A549 (cell line): ENCODE results near the gene LMAN1. TPM values are rescaled to one million over a fixed set of nuclear protein-coding genes. Genes with fewer than 3 reads are reported as not detected.

Experiments
- ATAC-seq, 2 experiments: fragments of 200-7000 bp in 1 of 2; fragments of >200 bp in 1 of 2; cut with Nextera tagmentation in 1 of 2; cut with Tn5 transposase in 1 of 2; 3 replicates each; pipeline versions ENCODE4 v1.8.0 to v1.9.1; 2018 to 2020; ENCODE audit warnings: mild to moderate bottlenecking in 1 of 2, moderate library complexity in 1 of 2
- CTCF ChIA-PET: fragments of 300-600 bp; sonication (Branson Sonifier 250); formaldehyde crosslinking; extraction: SDS; loops from one replicate; lab custom pipeline; 2021; ENCODE audit warnings: antibody characterized with exemption, inconsistent platforms; lab: Yijun Ruan, JAX
- POLR2A ChIA-PET: fragments of 350-600 bp; formaldehyde crosslinking; extraction: SDS; loops from one replicate; lab custom pipeline; 2021; ENCODE audit warnings: antibody characterized with exemption, inconsistent platforms; lab: Yijun Ruan, JAX
- DNase-seq, 2 experiments: peaks; one replicate each; pipeline versions ENCODE4 v3.0.0 to v3.0.0-alpha.2; 2011 to 2016; ENCODE audit warnings: low read depth in 1 of 2, low spot score in 1 of 2
- FAIRE-seq: peaks from 2 replicates; lab custom pipeline; 2011; peaks lifted over from hg19 to GRCh38; lab: Jason Lieb, UNC
- H3K27ac ChIP-seq, 2 experiments: fragments of >200 bp; sonication (Bioruptor Twin); formaldehyde crosslinking; 3 replicates each; pipeline ENCODE4 v1.5.1; 2016 to 2017
- H3K4me1 ChIP-seq: fragments of >200 bp; sonication (Bioruptor Twin); formaldehyde crosslinking; 3 replicates; pipeline ENCODE4 v1.6.1; 2016
- H3K4me2 ChIP-seq: fragments of >200 bp; sonication (Bioruptor Twin); formaldehyde crosslinking; 3 replicates; pipeline ENCODE4 v1.6.1; 2016
- H3K4me3 ChIP-seq: fragments of >200 bp; sonication (Bioruptor Twin); formaldehyde crosslinking; 3 replicates; pipeline ENCODE4 v1.5.1; 2016
- H3K9me3 ChIP-seq: fragments of >200 bp; sonication (Bioruptor Twin); formaldehyde crosslinking; 3 replicates; pipeline ENCODE4 v1.6.1; 2016
- BHLHE40 ChIP-seq: IDR thresholded peaks from 2 replicates; pipeline ENCODE4 v1.6.1; 2012; ENCODE audit warnings: low read depth, low read length, inconsistent platforms
- CBX2 ChIP-seq: fragments of 200-600 bp; sonication (generic); IDR thresholded peaks from 2 replicates; pipeline ENCODE4 v1.6.1; 2016; ENCODE audit warnings: low read depth, mild to moderate bottlenecking, borderline replicate concordance
- CBX8 ChIP-seq: fragments of 200-600 bp; sonication (generic); IDR thresholded peaks from 2 replicates; pipeline ENCODE4 v1.6.1; 2016
- CHD2 ChIP-seq: fragments of 150-350 bp; IDR thresholded peaks from 2 replicates; pipeline ENCODE4 v1.6.1; 2014; ENCODE audit warnings: low read length; ENCODE audit not compliant: partially characterized antibody
- EHF ChIP-seq: fragments of 250-450 bp; sonication (Bioruptor Pico); IDR thresholded peaks from 2 replicates; pipeline ENCODE4 v1.5.0; 2020; ENCODE audit warnings: mild to moderate bottlenecking
- EP300 ChIP-seq, 2 experiments: fragments of >200 bp; sonication (Bioruptor Twin); formaldehyde crosslinking; IDR thresholded peaks; 2 replicates in 1 of 2; 3 replicates in 1 of 2; pipeline ENCODE4 v1.6.1; 2016 to 2017
- FOSB ChIP-seq: fragments of 250-450 bp; sonication (Bioruptor Pico); IDR thresholded peaks from 2 replicates; pipeline ENCODE4 v1.5.0; 2020; ENCODE audit warnings: mild to moderate bottlenecking, moderate library complexity
- FOXS1 ChIP-seq: fragments of 250-450 bp; sonication (Bioruptor Pico); IDR thresholded peaks from 2 replicates; pipeline ENCODE4 v1.5.0; 2020; ENCODE audit warnings: mild to moderate bottlenecking, moderate library complexity
- GATA3 ChIP-seq: IDR thresholded peaks from 2 replicates; pipeline ENCODE4 v1.6.1; 2012; ENCODE audit warnings: borderline replicate concordance
- HEYL ChIP-seq: fragments of 250-450 bp; sonication (Bioruptor Pico); IDR thresholded peaks from 2 replicates; pipeline ENCODE4 v1.8.0; 2021; ENCODE audit warnings: mild to moderate bottlenecking, moderate library complexity
- MYC ChIP-seq: IDR thresholded peaks from 2 replicates; pipeline ENCODE4 v1.6.1; 2012; ENCODE audit warnings: mild to moderate bottlenecking, inconsistent platforms, low read length, improper control_type of control experiment, borderline replicate concordance
- NFE2L2 ChIP-seq: fragments of 150-350 bp; conservative IDR thresholded peaks from 2 replicates; pipeline ENCODE4 v1.6.1; 2014; ENCODE audit warnings: low read length
- RFX5 ChIP-seq: fragments of 450-650 bp; IDR thresholded peaks from 2 replicates; pipeline ENCODE4 v1.7.1; 2014; ENCODE audit warnings: antibody characterized with exemption, mild to moderate bottlenecking, moderate library complexity
- SREBF2 ChIP-seq: fragments of 450-650 bp; IDR thresholded peaks from 2 replicates; pipeline ENCODE4 v1.6.1; 2014; ENCODE audit warnings: mild to moderate bottlenecking, moderate library complexity
- TFCP2L1 ChIP-seq: fragments of 250-450 bp; sonication (Bioruptor Pico); IDR thresholded peaks from 2 replicates; pipeline ENCODE4 v1.5.0; 2021; ENCODE audit warnings: mild to moderate bottlenecking
- ZC3H11A ChIP-seq: fragments of 450-650 bp; IDR thresholded peaks from 2 replicates; pipeline ENCODE4 v1.6.1; 2014; ENCODE audit warnings: antibody characterized with exemption, mild to moderate bottlenecking
- ZFP36 ChIP-seq: fragments of 450-650 bp; IDR thresholded peaks from 2 replicates; pipeline ENCODE4 v1.6.1; 2014; ENCODE audit warnings: borderline replicate concordance; ENCODE audit not compliant: partially characterized antibody
- WGBS: methylation state at CpG from one replicate; pipeline ENCODE4 v1.1.6; 2017; ENCODE audit errors: missing lambda C conversion rate; 5-methylcytosine and 5-hydroxymethylcytosine counted together
- polyA plus RNA-seq, 4 experiments: library from polyadenylated mRNA; depleted of rRNA in 3 of 4; stranded (reverse); fragments of >200 nt; fragmentation: RNase III in 1 of 4; extraction: RNeasy Plus Mini Kit Qiagen cat#74134 plus additional on column Dnase treatment in 1 of 4; gene quantifications; 2 replicates in 3 of 4; 3 replicates in 1 of 4; pipeline ENCODE4 v1.2.3, GENCODE V29; 2011 to 2017
- TF ChIP-seq, protein P1 (sequence below): IDR thresholded peaks from 2 replicates; pipeline ENCODE4 v1.6.1; 2012; ENCODE audit warnings: low read depth, borderline replicate concordance
- TF ChIP-seq, protein P2 (sequence below): fragments of 200-600 bp; sonication (generic); IDR thresholded peaks from 2 replicates; pipeline ENCODE4 v1.6.1; 2016; ENCODE audit warnings: antibody characterized with exemption, mild to moderate bottlenecking, moderate library complexity
- TF ChIP-seq, protein P3 (sequence below): fragments of >200 bp; sonication (Bioruptor Twin); formaldehyde crosslinking; IDR thresholded peaks from 2 replicates; pipeline ENCODE4 v1.6.1; 2016
- TF ChIP-seq, protein P4 (sequence below): fragments of 250-450 bp; sonication (Bioruptor Pico); IDR thresholded peaks from 2 replicates; pipeline ENCODE4 v1.5.0; 2021; ENCODE audit warnings: mild to moderate bottlenecking, moderate library complexity, borderline replicate concordance
- TF ChIP-seq, protein P5 (sequence below): IDR thresholded peaks from 2 replicates; pipeline ENCODE4 v1.6.1; 2012

Gene LMAN1
- polyA plus RNA-seq, 2 of the 4 experiments (the other 2 are of a cell fraction), result 56.2 to 94.0 TPM

DNA sequence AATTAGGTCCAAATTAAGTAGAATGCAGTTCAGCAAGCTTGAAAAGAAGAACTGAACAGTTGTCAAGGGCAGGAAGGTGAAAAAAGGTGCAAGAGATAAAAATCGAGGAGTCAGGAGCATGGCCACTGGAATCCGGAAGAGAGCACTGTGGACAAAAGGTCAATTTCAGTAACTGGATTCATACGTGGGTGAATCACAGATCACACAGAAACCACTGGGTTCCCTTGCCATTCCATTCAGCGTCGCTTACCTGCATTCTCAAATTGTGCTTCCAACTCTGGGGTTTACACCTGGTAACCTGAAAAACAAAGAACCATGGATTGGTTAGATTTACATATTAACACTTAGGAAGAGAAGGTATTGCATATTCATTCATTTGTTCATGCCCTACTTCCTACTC is 21.6 kb upstream of the LMAN1 start:
- H3K4me3 ChIP-seq, result no peak overlapping the region
- TF ChIP-seq MYC, result no peak
- TF ChIP-seq, protein P1, sequence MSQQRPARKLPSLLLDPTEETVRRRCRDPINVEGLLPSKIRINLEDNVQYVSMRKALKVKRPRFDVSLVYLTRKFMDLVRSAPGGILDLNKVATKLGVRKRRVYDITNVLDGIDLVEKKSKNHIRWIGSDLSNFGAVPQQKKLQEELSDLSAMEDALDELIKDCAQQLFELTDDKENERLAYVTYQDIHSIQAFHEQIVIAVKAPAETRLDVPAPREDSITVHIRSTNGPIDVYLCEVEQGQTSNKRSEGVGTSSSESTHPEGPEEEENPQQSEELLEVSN, result no peak
- no peak for TF ChIP-seq EP300 (IDR thresholded peaks at IDR 0.05)
- WGBS, result 50% methylated on average over 5 of the region's 5 CpGs
- POLR2A ChIA-PET, result no interaction called here
- CTCF ChIA-PET, result interaction anchor here (1.5 kb wide), 1 partner anchor 22 kb away, joined by 9 read pairs; no protein-coding TSS in a partner anchor
- H3K4me1 ChIP-seq, result no peaks in the 10 kb centered on the region
- no peak for FAIRE-seq
- no peak overlapping the region for H3K4me2 ChIP-seq
- no peak for DNase-seq
- ATAC-seq, result no peak
- H3K9me3 ChIP-seq, result no peaks in the 10 kb centered on the region
- no peak overlapping the region for H3K27ac ChIP-seq

DNA sequence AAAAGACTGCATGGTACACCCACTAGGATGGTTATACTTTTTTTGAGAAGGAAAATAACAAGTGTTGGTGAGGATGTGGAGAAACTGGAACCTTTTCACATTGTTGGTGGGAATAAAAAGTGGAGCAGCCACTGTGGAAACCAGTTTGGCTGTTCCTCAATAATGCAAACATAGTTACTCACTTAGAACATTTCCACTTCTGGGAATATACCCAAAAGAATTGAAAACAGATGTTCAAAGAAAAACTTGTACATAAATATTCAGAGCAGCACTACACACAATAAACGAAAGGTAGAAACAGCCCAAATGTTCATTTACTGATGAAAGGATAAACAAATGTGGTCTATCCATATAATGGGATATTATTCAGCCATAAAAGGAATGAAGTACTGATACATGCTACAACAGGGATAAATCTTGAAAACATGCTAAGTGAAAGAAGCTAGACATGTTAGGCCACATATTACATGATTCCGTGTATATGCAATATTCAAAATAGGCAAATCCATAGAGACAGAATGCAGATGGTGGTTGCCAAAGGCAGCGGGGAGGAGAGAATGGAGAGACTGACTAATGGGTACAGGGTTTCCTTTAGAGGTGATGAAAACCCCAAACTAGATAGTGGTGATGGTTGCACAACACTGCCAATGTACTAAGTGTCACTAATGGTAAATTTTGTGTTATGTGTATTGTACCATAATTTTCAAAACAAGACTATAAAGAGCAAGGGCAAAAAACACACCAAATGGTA is 20.9 kb upstream of the LMAN1 start:
- ATAC-seq, result no peak
- Histone ChIP-seq H3K4me3 (no peak overlapping the region), H3K27ac (no peak overlapping the region), H3K4me1 (no peaks in the 10 kb centered on the region), H3K9me3 (no peaks in the 10 kb centered on the region), H3K4me2 (no peak overlapping the region)
- CTCF ChIA-PET, result interaction anchor here (1.5 to 1.7 kb wide), 2 partner anchors 22 to 111 kb away, joined by 3 to 9 read pairs; no protein-coding TSS in a partner anchor
- no peak for DNase-seq
- TF ChIP-seq EP300 (IDR thresholded peaks at IDR 0.05) (no peak), HEYL (CRISPR knock-in tag) (no peak), CHD2 (no peak), BHLHE40 (no peak)
- TF ChIP-seq, protein P2, sequence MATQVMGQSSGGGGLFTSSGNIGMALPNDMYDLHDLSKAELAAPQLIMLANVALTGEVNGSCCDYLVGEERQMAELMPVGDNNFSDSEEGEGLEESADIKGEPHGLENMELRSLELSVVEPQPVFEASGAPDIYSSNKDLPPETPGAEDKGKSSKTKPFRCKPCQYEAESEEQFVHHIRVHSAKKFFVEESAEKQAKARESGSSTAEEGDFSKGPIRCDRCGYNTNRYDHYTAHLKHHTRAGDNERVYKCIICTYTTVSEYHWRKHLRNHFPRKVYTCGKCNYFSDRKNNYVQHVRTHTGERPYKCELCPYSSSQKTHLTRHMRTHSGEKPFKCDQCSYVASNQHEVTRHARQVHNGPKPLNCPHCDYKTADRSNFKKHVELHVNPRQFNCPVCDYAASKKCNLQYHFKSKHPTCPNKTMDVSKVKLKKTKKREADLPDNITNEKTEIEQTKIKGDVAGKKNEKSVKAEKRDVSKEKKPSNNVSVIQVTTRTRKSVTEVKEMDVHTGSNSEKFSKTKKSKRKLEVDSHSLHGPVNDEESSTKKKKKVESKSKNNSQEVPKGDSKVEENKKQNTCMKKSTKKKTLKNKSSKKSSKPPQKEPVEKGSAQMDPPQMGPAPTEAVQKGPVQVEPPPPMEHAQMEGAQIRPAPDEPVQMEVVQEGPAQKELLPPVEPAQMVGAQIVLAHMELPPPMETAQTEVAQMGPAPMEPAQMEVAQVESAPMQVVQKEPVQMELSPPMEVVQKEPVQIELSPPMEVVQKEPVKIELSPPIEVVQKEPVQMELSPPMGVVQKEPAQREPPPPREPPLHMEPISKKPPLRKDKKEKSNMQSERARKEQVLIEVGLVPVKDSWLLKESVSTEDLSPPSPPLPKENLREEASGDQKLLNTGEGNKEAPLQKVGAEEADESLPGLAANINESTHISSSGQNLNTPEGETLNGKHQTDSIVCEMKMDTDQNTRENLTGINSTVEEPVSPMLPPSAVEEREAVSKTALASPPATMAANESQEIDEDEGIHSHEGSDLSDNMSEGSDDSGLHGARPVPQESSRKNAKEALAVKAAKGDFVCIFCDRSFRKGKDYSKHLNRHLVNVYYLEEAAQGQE, result no peak
- TF ChIP-seq, protein P3, sequence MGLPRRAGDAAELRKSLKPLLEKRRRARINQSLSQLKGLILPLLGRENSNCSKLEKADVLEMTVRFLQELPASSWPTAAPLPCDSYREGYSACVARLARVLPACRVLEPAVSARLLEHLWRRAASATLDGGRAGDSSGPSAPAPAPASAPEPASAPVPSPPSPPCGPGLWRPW, result no peak
- TF ChIP-seq, protein P4, sequence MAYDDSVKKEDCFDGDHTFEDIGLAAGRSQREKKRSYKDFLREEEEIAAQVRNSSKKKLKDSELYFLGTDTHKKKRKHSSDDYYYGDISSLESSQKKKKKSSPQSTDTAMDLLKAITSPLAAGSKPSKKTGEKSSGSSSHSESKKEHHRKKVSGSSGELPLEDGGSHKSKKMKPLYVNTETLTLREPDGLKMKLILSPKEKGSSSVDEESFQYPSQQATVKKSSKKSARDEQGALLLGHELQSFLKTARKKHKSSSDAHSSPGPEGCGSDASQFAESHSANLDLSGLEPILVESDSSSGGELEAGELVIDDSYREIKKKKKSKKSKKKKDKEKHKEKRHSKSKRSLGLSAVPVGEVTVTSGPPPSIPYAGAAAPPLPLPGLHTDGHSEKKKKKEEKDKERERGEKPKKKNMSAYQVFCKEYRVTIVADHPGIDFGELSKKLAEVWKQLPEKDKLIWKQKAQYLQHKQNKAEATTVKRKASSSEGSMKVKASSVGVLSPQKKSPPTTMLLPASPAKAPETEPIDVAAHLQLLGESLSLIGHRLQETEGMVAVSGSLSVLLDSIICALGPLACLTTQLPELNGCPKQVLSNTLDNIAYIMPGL (CRISPR knock-in tag), result no peak
- FAIRE-seq, result no peak
- POLR2A ChIA-PET, result no interaction called here
- 45% methylated on average over 3 of the region's 3 CpGs for WGBS

DNA sequence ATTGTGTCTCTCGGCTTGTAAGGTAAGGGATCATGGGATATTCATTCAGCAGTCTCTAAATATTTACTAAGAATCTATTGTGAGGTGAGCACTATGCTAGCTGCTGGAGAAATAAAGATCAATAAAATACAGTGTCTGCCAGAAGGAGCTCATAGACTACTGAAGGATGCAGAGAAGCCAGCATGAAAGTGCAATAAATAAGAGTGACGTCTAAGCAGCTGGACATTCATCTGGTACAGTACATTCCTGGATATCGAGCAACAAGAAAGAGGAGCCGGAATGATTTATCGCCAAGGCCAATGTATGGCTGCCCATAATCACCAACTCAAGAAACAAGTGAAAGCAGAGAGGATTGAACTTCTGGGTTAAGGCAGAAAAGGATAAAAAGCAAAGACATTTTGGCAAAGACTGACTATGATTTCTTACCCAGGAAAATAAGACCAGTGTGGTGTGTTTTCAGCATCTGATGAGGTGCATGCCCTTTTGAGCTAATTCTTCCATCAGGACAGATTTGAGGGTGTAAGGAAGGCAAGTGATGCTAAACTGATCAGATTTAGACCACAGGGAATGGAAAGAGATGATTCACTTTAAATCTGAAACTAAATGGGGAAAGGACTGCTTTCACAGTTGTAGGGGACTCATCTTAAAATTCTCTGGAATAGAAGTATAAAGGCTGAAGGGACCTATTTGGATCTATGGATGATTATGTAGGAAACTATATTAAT is 18.7 kb upstream of the LMAN1 start:
- WGBS, result 64% methylated on average over 5 of the region's 5 CpGs
- DNase-seq (no peak), FAIRE-seq (no peak), ATAC-seq (no peak)
- H3K9me3 ChIP-seq, result no peaks in the 10 kb centered on the region
- no peak overlapping the region for H3K4me2 ChIP-seq
- POLR2A ChIA-PET, result no interaction called here
- TF ChIP-seq CBX2, result no peak
- no peak for TF ChIP-seq ZFP36
- TF ChIP-seq, protein P5, sequence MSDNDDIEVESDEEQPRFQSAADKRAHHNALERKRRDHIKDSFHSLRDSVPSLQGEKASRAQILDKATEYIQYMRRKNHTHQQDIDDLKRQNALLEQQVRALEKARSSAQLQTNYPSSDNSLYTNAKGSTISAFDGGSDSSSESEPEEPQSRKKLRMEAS, result no peak
- TF ChIP-seq SREBF2, result no peak
- TF ChIP-seq CBX8, result no peak
- no peak for TF ChIP-seq RFX5
- no peak for TF ChIP-seq GATA3
- TF ChIP-seq FOSB, result no peak
- TF ChIP-seq ZC3H11A, result no peak
- TF ChIP-seq TFCP2L1 (CRISPR knock-in tag), result no peak
- TF ChIP-seq FOXS1 (CRISPR knock-in tag), result no peak
- no peak for TF ChIP-seq EHF (CRISPR knock-in tag)
- no peak for TF ChIP-seq NFE2L2
- CTCF ChIA-PET, result interaction anchor here (1.3 kb wide), 1 partner anchor 25 kb away, joined by 4 read pairs; no protein-coding TSS in a partner anchor
- H3K27ac ChIP-seq, result no peak overlapping the region
- H3K4me1 ChIP-seq, result no peaks in the 10 kb centered on the region
- H3K4me3 ChIP-seq, result no peak overlapping the region
